Effector CD8-positive, alpha-beta T cell (primary cell): ENCODE results near the gene F8.
"Not testable (repeated sequence)": the region's sequence is repeated elsewhere in the genome, so short reads cannot be mapped to it uniquely, and the experiment has no call there.

Experiments used
- DNase-seq: peaks from one replicate; lab custom pipeline; 2025; lab: John Stamatoyannopoulos, UW

The F8 gene

GRCh38 chrX:154885057-154885456 is 137.5 kb downstream of the F8 start:
- DNase-seq: not testable (repeated sequence)

DNA sequence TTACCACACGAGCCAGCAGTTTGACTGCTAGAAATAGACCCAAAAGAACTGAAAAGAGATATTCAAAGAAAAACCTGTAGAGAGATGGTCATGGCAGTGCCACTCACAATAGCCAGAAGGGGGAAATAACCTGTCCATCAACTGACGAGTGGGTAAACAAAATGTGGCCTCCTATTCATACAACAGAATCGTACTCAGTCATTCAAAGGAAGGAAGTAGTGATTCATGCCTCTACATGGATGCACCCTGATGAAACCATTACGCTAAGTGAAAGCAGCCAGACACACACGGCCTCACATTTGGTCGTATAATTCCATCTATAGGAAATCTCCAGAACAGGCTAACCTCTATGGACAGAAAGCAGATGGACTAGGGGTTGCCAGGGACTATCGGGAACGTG is 138.5 kb downstream of the F8 start:
- not testable (repeated sequence) for DNase-seq

- DNase-seq: no peak
These were observed 149.2 kb downstream of the F8 start for GRCh38 chrX:154873329-154873728.

DNA sequence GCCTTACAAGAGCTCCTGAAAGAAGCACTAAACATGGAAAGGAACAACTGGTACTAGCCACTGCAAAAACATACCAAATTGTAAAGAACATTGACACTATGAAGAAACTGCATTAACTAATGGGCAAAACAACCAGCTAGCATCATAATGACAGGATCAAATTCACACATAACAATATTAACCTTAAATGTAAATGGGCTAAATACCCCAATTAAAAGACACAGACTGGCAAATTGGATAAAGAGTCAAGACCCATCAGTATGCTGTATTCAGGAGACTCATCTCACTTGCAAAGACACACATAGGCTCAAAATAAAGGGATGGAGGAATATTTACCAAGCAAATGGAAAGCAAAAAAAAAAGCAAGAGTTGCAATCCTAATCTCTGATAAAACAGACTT is 154.0 kb downstream of the F8 start:
- not testable (repeated sequence) for DNase-seq

GRCh38 chrX:154855256-154855655 is 167.3 kb downstream of the F8 start:
- DNase-seq: no peak

DNA sequence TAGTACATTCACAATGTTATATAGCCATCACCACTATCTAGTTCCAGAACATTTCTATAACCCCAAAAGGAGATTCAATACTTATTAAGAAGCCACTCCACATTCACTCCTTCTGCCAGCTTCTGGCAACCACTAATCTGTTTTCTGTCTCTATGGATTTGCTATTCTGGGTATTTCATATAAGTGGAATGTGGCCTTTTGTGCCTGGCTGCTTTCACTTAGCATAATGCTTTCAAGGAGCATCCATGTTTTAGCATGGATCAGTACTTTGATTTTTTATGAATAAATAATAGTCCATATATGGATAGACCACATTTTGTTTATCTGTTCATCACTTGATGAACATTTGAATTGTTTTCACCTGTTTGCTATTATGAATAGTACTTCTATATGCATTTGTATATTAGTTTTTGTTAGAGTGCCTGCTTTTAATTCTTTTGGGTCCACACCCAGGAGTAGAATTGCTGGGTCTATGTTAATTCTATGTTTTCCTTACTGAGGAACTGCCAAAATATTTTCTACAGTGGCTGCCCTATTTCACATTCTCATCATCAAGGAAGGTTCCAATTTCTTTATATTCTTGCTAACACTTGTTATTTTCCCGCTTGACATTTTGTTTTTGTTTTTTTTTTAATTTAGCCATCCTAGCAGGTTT is 171.4 kb downstream of the F8 start:
- DNase-seq: no peak

DNA sequence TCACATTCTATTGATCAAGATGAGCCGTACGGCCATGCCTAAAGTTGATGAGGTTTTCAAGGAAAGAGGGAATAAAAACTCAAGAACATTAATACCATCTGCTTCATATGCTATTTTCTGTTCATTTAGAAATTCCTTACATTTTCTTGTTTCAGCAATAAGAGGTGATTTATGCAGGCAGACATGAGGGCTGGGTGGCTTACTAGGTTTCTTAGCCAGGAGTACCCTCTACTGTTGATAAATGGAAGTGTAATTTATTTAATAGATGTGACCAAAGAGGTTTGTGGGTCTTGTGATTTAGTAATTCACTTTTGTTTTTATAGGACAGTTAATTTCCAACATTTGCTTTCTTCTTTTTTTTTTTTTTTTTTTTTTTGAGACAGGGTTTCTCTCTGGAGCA is 181.7 kb downstream of the F8 start:
- DNase-seq: no peak

- no peak for DNase-seq
These were observed 186.4 kb downstream of the F8 start for GRCh38 chrX:154836163-154836562.

- no peak for DNase-seq
These were observed 188.0 kb downstream of the F8 start, which contains the start of gene SMIM9 for GRCh38 chrX:154834562-154834961. SMIM9 (minus strand) TSS chrX:154834662; CDS start chrX:154830856, 3,806 bp downstream.

GRCh38 chrX:154833746-154834274 is 188.7 kb downstream of the F8 start:
- DNase-seq: no peak

DNA sequence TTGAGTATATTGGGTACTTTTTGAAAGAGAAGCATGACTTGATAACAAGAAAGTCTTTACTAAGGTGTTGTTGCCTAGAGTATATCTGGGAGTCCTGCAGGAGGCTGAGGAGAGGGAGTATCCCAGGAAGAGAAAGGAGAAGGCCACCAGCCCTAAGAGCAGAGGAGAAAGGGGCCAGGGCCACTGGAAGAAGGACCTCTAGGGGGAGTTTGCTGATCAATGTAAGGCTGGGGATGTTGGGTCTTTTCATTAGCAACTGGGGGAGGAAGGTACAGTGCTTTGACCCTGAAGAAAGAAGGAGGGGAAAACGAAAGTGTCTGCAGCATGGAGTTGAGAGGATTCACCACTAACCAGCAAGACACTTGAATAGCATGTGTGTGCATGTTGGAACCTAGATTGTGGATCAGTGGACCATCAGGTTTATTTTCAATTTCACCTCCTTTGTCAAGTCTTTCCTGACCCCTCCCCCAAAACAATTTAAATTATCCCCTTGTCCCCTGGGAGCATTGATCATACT is 192.5 kb downstream of the F8 start:
- no peak for DNase-seq

GRCh38 chrX:154829134-154829533 is 193.4 kb downstream of the F8 start:
- DNase-seq: no peak

- no peak for DNase-seq
These were observed 194.5 kb downstream of the F8 start for GRCh38 chrX:154828016-154828408.

DNA sequence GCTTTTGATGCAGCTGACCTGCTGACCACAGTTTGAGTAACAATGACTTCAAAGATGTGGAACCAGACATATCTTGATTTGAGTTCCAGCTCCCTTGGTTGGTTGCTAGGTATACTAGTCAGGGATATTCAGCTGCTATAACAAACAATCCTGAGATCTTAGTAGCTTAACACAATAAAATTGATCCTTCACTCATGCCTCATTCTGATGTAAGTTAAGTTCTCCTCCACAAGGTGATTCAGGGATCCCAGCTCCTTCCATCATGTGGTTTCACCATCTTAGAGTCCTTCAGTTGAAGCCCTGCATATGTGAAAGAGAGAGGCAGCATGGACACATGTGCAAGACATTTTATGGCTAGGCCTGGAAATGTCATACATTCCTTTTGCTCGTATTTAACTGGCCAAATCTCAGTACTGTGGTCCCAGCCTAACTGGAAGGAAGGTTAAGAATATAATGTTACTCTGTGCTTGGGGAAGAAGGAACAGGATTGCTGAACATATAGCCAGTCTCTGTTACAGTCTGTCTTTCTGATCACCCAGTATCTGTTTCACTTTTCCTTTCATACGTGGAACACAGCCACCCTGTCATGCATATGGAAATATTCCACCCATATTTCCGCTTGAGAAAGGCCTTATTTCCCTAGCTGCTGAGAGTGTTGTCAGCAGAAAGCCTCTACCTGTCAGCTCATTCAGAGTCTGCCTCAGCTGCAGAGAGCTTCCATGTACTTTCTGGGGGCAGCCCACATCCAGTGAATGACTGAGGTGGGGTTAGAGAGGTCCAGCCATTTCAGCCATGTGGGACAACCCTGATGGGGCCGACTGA is 195.1 kb downstream of the F8 start:
- DNase-seq: no peak

- not testable (repeated sequence) for DNase-seq
These were observed 196.9 kb downstream of the F8 start for GRCh38 chrX:154825586-154825985.

DNA sequence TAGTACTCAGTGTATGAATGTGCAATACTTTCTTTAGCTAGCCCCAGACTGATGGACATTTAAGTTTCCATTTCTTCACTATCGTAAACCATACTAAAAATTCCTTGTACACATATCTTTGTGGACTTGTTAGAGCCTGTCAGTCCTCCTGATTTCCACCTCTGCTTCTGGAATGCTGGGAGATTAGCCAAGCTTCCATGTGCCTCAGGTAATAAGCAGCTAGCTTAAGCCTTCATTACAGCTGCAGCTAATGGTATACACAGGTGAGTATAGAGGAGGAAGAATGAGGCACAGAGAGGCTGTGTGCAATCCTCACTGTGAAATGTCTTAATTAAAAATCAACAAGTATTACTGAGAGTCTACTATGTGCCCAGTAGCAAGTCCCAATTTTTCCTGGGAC is 197.9 kb downstream of the F8 start:
- no peak for DNase-seq

DNA sequence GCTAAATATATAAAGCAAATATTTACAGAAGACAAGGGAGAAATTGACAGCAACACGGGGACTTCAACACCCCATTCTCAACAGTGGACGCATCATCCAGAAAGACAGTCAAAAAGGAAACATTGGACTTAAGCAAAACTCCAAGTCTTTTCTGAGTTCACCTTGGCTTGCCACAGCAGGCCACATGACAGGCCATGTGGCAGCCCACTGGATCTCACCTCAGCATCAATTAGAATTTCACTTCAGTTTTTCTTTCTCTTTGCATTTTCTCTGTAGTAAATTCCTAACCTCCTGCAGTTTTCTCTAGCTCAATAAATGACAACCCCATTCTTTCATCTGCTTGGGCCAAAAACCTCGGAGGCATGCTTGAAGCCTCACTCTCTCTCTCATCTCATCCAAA is 200.5 kb downstream of the F8 start:
- no peak for DNase-seq

- DNase-seq: no peak
These were observed 201.0 kb downstream of the F8 start for GRCh38 chrX:154821523-154821922.

GRCh38 chrX:154819771-154820341 is 202.7 kb downstream of the F8 start:
- DNase-seq: no peak

DNA sequence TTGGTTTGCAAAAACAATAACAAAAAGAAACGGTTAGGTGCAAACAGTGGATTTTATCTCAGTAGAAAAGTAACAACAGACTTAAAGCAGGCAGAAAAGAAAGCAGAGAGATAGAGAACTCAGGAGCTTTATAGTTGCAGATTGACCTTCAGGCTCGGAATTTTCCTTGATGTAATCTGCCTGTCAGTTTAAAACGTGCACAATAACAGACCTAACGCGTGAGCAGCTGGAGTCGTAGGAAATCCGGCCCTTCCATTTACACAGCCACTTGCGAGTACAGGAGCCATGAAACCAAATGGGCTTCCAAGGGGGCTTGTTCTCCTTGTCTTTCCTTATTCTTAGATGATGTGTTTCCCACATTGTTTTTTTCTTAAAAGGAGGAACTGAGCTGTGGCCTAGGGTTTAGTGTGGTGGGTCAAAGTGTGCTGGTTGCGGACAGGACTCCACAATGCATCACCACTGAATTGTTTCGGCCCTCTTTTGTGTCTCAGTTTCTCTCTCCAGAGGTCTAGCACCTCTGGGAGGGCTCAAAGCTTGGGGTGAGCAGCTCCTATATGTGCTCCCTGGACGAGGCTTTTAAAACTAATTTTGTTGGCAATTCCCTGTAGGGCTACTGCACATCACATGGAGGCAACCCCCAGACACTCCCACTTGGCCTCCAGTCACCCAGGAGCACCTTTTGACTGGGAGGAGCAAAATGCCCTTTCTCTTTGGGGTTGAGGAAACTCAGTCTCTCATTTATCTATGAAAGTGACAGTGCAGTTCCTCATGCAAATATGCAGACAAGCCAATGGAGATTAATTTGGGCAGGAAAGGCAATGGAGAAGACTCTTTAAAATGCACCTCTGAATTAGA is 203.4 kb downstream of the F8 start:
- DNase-seq: no peak

DNA sequence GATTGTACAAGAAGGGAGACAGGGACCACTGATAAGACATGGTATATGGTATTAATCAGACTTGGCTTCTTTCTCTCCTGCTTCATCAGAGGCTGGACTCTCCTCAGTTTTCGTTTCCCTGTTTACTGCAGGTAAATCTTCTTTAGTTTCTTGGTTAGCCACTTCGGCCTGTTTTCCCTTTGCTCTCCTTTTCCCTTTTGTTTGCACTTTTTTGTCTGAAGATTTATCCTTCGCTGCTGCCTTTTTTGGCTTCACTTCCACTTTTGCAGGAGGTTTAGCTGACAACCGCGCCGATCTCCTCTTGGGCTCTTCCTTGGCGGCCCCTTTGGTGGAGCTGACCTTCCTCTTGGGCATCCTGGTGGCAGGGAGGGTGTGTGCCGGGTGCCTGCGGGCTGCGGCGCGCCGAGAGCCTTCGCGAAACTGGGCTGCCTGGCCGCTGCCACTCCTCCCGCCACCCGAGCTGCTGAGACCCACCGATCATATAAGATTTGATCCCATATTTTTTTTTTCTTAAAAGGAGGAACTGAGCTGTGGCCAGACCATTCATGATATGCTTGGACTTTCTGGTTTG is 205.4 kb downstream of the F8 start:
- not testable (repeated sequence) for DNase-seq
